GM04504 (cell line): ENCODE results near the gene CREB3.
A peak's percentile ranks its signal among the peaks of the same experiment; 100 is the strongest.

Experiments
- DNase-seq: peaks from one replicate; pipeline ENCODE4 v3.0.0-alpha.2; 2012; ENCODE audit warnings: low read depth

Gene CREB3

GRCh38 chr9:35732185-35732799 lies at the start of gene CREB3, which contains the start of gene TLN1:
CREB3 (plus strand) TSS chr9:35732666; CDS start chr9:35732773, 107 bp downstream.
TLN1 (minus strand) TSS chr9:35732195; CDS start chr9:35725694, 6,501 bp downstream.
- peak; percentile 99 for DNase-seq

- DNase-seq = no peak
Measured at GRCh38 chr9:35683323-35683722, 49.1 kb upstream of the CREB3 start.

- DNase-seq = no peak
Measured at GRCh38 chr9:35684921-35685320, 47.5 kb upstream of the CREB3 start.

- no peak for DNase-seq
Measured at GRCh38 chr9:35685506-35685905, 47.0 kb upstream of the CREB3 start.

GRCh38 chr9:35686222-35687203 lies 46.0 kb upstream of the CREB3 start:
- no peak for DNase-seq

- DNase-seq = no peak
Measured at GRCh38 chr9:35687306-35687705, 45.2 kb upstream of the CREB3 start.

GRCh38 chr9:35687972-35688557 lies 44.4 kb upstream of the CREB3 start:
- no peak for DNase-seq

GRCh38 chr9:35688558-35689541 lies 43.6 kb upstream of the CREB3 start:
- DNase-seq = peak; percentile 46

- DNase-seq = peak; percentile 74
Measured at GRCh38 chr9:35689542-35690293, 42.7 kb upstream of the CREB3 start, which contains the start of gene TPM2. TPM2 (minus strand) TSS chr9:35689925; CDS start chr9:35689817, 108 bp downstream.

- no peak for DNase-seq
Measured at GRCh38 chr9:35690294-35690613, 42.2 kb upstream of the CREB3 start.

- peak; percentile 64 for DNase-seq
Measured at GRCh38 chr9:35690614-35691333, 41.7 kb upstream of the CREB3 start.

GRCh38 chr9:35691334-35691650 lies 41.2 kb upstream of the CREB3 start:
- DNase-seq = no peak

- DNase-seq = no peak
Measured at GRCh38 chr9:35691757-35692301, 40.6 kb upstream of the CREB3 start.

GRCh38 chr9:35695943-35696401 lies 36.5 kb upstream of the CREB3 start:
- DNase-seq = no peak

- no peak for DNase-seq
Measured at GRCh38 chr9:35696520-35697215, 35.8 kb upstream of the CREB3 start.

GRCh38 chr9:35697486-35697885 lies 35.0 kb upstream of the CREB3 start:
- DNase-seq = no peak

- DNase-seq = no peak
Measured at GRCh38 chr9:35698231-35698630, 34.2 kb upstream of the CREB3 start.

- no peak for DNase-seq
Measured at GRCh38 chr9:35700031-35700430, 32.4 kb upstream of the CREB3 start.

- DNase-seq = no peak
Measured at GRCh38 chr9:35700942-35701341, 31.5 kb upstream of the CREB3 start.
